HG02885 (cell line): Measurements from ENCODE around the gene GHDC.
"Not testable (repeated sequence)": the region's sequence is repeated elsewhere in the genome, so short reads cannot be mapped to it uniquely, and the experiment has no call there.

Source experiments
- ATAC-seq: cut with Tn5 transposase; IDR thresholded peaks from one replicate; pipeline ENCODE4 v1.9.1; 2021; ENCODE audit warnings: mild to moderate bottlenecking; ENCODE audit not compliant: unreplicated experiment, poor library complexity

The GHDC gene

DNA sequence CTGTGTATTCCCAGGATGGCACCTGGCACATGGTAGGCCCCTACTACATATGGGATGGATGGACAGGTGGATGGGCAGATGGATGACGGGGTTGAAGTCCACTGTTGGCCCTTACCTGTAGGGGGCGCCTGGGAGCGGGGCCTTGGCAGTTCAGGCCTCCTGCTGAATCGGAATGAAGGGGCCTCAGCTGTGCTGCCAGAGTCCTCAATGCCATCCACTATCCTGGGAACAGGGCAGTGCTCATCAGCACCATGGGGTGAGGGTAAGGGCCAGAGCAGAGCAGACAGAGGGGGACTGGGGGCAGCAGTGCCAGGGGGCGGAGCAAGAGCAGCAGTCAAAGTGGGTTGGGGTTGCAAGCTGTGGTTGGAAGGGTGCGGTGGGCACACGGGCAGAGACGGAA is 31.2 kb downstream of the GHDC start:
- ATAC-seq, result no peak

DNA sequence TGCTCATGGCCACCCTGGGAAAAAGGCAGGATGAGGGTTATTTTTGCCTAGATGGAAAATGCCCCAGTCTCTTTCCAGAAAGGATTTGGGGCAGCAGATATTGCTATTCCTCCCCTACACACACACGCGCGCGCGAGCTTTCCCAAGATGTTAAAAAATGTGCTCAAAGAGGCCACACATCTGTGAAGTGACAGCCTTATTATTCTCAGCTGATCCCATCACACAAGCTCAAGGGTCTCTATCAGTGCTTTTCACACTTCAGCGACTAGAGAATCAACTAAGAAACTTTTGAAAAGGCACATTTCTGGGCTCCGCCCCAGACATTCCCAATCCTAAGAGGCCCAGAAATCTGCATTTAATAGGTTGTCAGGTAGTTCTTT is 33.8 kb downstream of the GHDC start:
- ATAC-seq, result no peak

DNA sequence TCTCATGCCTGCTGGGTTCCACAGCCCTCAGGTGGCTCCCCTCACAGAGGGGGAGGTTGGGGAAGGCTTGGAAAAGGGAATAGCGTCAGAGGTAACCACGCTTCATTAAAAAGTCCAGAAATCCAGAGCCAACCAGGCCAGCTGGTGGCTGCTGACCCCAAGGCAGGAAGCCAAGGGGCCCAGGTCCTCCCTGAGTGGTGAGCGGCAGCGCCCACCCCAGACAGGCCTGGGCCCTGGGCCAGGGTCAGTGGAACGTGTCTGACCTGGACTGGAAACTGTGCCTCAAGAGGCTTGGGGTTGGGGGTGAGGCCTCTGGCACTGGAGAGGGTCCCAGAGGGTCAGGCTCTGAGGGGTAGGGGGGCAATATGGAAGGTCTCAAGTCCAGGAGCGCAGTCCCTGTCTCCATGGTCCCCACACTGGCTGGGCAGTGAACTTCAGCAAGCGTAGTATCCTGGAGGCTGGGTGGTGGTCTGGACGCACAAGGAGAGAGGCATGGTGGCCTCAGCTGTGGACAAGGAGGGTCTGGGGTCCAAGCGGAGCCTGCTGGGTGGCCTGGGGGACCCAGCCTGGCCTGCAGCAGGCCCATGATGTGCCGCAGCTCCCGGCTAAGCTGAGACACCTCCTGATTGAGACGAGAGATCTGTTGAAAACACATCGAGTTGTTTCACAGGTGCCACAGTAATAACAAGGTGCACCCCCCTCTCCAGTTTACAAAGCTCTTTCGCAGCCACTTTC is 34.3 kb downstream of the GHDC start:
- ATAC-seq, result no peak

DNA sequence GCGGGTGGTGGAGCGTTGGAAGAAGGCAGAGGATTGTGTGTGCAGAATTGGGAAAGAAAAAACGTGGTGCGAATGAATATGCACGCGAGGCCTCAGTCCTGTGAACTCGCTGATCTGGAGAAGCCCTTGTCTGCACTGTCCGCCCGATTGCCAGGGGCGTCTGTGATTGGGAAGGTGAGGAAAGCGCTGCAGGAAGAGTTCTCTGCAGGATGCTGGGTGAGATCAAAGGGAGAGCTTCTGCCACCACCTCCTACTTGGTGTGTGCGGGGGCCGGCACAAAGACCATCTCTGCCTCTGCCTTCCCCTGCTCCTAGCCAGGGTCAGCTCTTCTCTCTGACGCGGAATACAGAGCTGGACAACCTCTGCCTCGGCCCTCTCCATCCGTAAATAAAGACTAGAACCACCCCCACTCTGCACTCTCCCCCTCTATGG is 38.7 kb downstream of the GHDC start:
- ATAC-seq, result no peak

DNA sequence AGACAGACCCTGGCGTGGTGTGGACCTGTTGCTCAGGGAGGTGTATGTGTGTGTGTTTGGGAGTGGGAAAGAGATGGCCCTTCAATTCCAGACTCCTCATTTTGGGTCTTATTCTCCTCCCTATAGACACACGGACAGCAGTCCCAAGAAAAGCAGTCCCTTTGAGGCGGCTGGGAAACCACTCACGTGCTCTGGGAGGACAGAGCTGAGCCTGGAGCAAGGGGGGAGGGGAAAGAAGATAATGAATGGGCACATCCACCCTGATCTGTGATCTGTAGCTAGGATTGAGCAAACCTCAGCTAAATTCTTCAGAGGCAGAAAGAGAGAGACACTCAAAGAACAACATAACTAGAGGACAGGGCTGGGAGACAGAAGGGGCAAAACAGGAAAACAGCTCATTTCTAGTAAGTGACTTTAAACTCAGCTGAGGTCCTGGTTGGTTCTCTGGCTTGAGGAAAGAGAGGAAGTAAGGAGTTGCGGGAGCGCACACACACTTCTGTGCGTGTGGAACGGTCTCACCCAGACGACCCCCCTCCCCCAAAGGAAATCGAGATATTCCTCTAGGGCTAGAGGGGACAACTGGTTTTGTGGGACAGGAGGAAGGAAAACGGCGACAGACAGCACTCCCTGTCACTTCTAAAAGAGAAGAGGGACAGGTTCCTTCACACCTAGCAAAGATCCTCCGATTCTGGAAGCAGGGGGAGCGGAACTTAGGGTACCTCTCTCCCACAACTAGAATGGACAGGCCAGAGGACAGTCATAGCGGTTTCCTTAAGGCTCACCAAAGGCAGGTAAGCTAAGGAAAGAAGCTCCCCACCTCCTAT is 40.2 kb downstream of the GHDC start:
- ATAC-seq, result no peak

DNA sequence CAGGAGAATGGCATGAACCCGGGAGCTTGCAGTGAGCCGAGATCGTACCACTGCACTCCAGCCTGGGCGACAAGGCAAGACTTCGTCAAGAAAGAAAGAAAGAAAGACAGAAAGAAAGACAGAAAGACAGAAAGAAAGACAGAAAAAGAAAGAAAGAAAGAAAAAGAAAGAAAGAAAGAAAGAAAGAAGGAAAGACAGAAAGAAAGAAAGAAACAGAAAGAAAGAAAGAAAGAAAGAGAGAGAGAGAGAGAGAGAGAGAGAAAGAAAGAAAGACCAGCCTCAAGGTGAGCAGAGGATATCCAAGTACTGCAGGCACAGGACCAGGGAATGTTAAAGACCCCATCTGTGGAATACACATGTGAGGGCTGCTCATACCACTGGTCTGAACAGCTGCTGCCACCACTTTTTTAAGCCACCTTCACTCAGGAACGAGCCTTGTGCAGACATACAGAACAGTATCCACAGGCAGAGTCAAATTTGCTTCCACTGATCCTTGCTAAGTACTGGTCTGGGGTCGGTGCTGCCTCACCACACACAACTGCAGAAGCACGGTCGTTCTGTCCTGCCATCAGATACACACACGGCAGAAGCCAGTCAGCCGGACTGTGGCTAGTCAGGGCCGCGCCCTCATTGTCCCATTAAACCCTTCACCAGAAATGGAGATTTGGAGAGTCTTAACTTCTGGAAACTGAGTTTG is 47.2 kb downstream of the GHDC start:
- ATAC-seq, result no peak

DNA sequence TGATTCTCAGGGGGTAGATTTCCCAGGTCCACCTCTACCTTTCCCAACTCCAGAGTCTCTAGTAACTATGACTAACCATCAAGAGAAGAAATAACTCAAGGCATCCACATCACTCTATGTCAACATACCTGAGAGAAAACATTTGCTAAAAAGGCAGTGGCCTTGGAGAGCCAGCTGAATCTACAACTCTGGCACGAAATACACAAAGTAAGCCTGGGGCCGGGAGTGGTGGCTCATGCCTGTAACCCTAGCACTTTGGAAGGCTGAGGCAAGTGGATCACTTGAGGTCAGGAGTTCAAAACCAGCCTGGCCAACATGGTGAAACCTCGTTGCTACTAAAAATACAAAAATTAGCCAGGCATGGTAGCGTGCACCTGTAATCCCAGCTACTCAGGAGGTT is 51.2 kb downstream of the GHDC start:
- ATAC-seq, result not testable (repeated sequence)

DNA sequence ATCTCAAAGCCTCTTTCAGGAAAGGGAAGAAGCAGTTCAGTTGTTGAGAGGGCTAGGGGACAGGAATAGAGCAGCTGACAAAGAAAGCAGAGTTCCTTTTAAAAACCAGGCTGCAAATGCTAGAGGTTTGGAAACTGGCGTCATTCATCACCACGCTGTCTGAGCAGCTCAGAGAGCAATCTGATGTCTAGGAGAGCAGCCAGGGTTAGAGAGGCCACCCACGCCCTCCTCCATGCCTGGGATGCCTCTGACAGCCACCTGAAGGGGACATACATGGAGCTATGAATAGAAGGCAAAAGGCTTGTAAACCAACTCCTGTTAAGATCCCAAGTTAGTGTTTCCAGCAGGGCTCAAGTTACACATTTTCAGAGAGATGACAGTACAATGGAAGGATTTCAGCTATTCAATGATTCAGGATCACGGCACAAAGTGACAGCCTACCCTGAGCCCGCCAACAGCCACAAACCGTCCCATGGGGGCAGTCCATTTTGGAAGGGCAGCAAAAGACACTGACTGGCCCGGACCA is 51.9 kb downstream of the GHDC start:
- ATAC-seq, result no peak

DNA sequence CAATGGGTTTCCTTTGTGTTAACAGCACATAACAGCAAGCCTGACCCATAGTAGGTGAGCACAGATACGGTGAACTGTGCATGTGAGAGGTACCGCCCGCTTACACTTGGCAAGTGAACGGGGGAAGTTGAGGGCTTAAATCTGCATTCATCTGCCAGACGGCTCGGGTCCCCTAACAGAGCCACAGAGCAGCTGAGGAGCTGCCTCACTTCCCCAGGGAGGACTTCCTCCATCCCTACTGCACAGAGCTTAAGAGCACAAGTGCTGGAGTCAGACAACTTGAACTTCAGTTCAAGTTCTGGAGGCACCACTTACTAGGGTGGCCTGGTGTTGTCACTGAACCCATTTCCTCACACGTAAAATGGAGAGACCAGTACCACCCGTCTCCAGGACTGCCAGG is 52.9 kb downstream of the GHDC start:
- ATAC-seq, result no peak

DNA sequence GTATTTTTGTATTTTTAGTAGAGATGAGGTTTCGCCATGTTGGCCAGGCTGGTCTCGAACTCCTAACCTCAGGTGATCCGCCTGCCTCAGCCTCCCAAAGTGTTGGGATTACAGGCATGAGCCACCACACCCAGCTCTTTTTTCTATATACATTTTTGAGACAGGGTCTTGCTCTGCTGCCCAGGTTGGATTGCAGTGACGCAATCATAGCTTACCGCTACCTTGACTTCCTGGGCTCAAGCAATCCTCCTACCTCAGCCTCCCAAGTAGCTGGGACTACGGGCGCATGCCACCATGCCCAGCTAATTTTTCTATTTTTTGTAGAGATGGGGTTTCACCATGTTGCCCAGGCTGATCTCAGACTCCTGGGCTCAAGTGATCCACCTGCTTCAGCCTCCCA is 53.6 kb downstream of the GHDC start:
- not testable (repeated sequence) for ATAC-seq
